ENCODE results near the gene AP1G1. TPM values are rescaled to one million over a fixed set of nuclear protein-coding genes. Genes with fewer than 3 reads are reported as not detected.

The AP1G1 gene
- total RNA-seq, 2 experiments from 2014 or later = 57.9 to 89.7 TPM

GRCh38 chr16:71847096-71847495 is 38.5 kb upstream of the AP1G1 start:
- Histone ChIP-seq H2AFZ (ENCODE audit: low read length) (no peak overlapping the region), H3K79me2 (ENCODE audit: insufficient read depth, low read depth, low read length) (peaks cover 18% of the 10 kb centered on the region; the same call in 1 of the 2 replicates), H3K4me2 (ENCODE audit: low read length) (peak overlapping the region; percentile 83), H3K27ac (ENCODE audit: low read depth, low read length, poor library complexity, severe bottlenecking) (no peak overlapping the region), H3K4me1 (ENCODE audit: insufficient read depth, low read length, poor library complexity, severe bottlenecking) (peaks cover 33% of the 10 kb centered on the region), H3K9me2 (ENCODE audit: insufficient read depth, low read length) (no peaks in the 10 kb centered on the region), H4K20me1 (ENCODE audit: insufficient read depth, low read length) (no peaks in the 10 kb centered on the region), H3K4me3 (ENCODE audit: low read depth, low read length, poor library complexity, severe bottlenecking) (peak overlapping the region; percentile 89), H3K9me3 (ENCODE audit: low read length) (no peaks in the 10 kb centered on the region), H3K36me3 (ENCODE audit: insufficient read depth, low read length) (peaks cover 41% of the 10 kb centered on the region)
- ChIA-PET CTCF (ENCODE audit: unreplicated experiment) (no interaction called here), POLR2A (no interaction called here)
- TF ChIP-seq EZH2phosphoT487 (IDR thresholded peaks at IDR 0.05; ENCODE audit: borderline replicate concordance, low read depth, low read length) (no peak), CTCF (conservative IDR thresholded peaks at IDR 0.05; ENCODE audit: low read length) (no peak)
- no peak for DNase-seq (ENCODE audit: low spot score)
- BruUV-seq (replicated peaks) = no TSS peak
- intact Hi-C loops (cut with micrococcal nuclease; ENCODE audit: unreplicated experiment) = loop anchor here (5.0 kb wide), 1 partner anchor 245 kb away; the partner anchor contains the start of genes DHX38 and TXNL4B

GRCh38 chr16:71846431-71846830 is 37.8 kb upstream of the AP1G1 start:
- peak overlapping the region; percentile 83 for H3K4me2 ChIP-seq (ENCODE audit: low read length)
- H3K79me2 ChIP-seq (ENCODE audit: insufficient read depth, low read depth, low read length) = peaks cover 18% of the 10 kb centered on the region; the same call in 1 of the 2 replicates
- peaks cover 34% of the 10 kb centered on the region for H3K36me3 ChIP-seq (ENCODE audit: insufficient read depth, low read length)
- H3K9me3 ChIP-seq (ENCODE audit: low read length) = no peaks in the 10 kb centered on the region
- DNase-seq (ENCODE audit: low spot score) = peak; percentile 30
- H3K9me2 ChIP-seq (ENCODE audit: insufficient read depth, low read length) = no peaks in the 10 kb centered on the region
- CTCF ChIA-PET (ENCODE audit: unreplicated experiment) = no interaction called here
- peaks cover 32% of the 10 kb centered on the region for H3K4me1 ChIP-seq (ENCODE audit: insufficient read depth, low read length, poor library complexity, severe bottlenecking)
- peak overlapping the region; percentile 85; the same call in 1 of the 2 replicates for H2AFZ ChIP-seq (ENCODE audit: low read length)
- peak overlapping the region; percentile 89 for H3K4me3 ChIP-seq (ENCODE audit: low read depth, low read length, poor library complexity, severe bottlenecking)
- intact Hi-C loops (cut with micrococcal nuclease; ENCODE audit: unreplicated experiment) = loop anchor here (5.0 kb wide), 1 partner anchor 246 kb away; the partner anchor contains the start of genes DHX38 and TXNL4B
- no peak overlapping the region for H3K27ac ChIP-seq (ENCODE audit: low read depth, low read length, poor library complexity, severe bottlenecking)
- TF ChIP-seq CTCF (conservative IDR thresholded peaks at IDR 0.05; ENCODE audit: low read length) (no peak), EZH2phosphoT487 (IDR thresholded peaks at IDR 0.05; ENCODE audit: borderline replicate concordance, low read depth, low read length) (no peak)
- POLR2A ChIA-PET = interaction anchor here (0.8 kb wide), 1 partner anchor 39 kb away, joined by 3 read pairs; no protein-coding TSS in a partner anchor
- no peaks in the 10 kb centered on the region for H4K20me1 ChIP-seq (ENCODE audit: insufficient read depth, low read length)
- no TSS peak for BruUV-seq (replicated peaks)

All from OCI-LY7 (cell line).